ENCODE measurements around the gene NFE2L2. TPM values are rescaled to one million over a fixed set of nuclear protein-coding genes. Genes with fewer than 3 reads are reported as not detected.
"Not testable (repeated sequence)": the region's sequence is repeated elsewhere in the genome, so short reads cannot be mapped to it uniquely, and the experiment has no call there.

NFE2L2 gene
- total RNA-seq, 2 experiments from 2014 or later = 26.2 to 58.6 TPM

GRCh38 chr2:177221970-177222369 lies 42.6 kb downstream of the NFE2L2 start:
- Histone ChIP-seq H3K79me2 (ENCODE audit: insufficient read depth, low read depth, low read length) (peaks cover 35% of the 10 kb centered on the region), H3K27ac (ENCODE audit: low read depth, low read length, poor library complexity, severe bottlenecking) (no peak overlapping the region), H4K20me1 (ENCODE audit: insufficient read depth, low read length) (peaks cover 32% of the 10 kb centered on the region), H3K9me3 (ENCODE audit: low read length) (no peaks in the 10 kb centered on the region), H3K4me3 (ENCODE audit: low read depth, low read length, poor library complexity, severe bottlenecking) (no peak overlapping the region), H3K4me1 (ENCODE audit: insufficient read depth, low read length, poor library complexity, severe bottlenecking) (peaks cover 7% of the 10 kb centered on the region), H3K36me3 (ENCODE audit: insufficient read depth, low read length) (peaks cover 79% of the 10 kb centered on the region), H2AFZ (ENCODE audit: low read length) (no peak overlapping the region), H3K4me2 (ENCODE audit: low read length) (no peak overlapping the region), H3K9me2 (ENCODE audit: insufficient read depth, low read length) (no peaks in the 10 kb centered on the region)
- intact Hi-C loops (cut with micrococcal nuclease; ENCODE audit: unreplicated experiment) = no loop called here
- TF ChIP-seq CTCF (conservative IDR thresholded peaks at IDR 0.05; ENCODE audit: low read length) = no peak
- no peak for DNase-seq (ENCODE audit: low spot score)
- CTCF ChIA-PET (ENCODE audit: unreplicated experiment) = no interaction called here
- POLR2A ChIA-PET = interaction anchor here (0.8 to 1.3 kb wide), 2 partner anchors 10 to 18 kb away, joined by 3 read pairs; no protein-coding TSS in a partner anchor
- no TSS peak for BruUV-seq (replicated peaks)

GRCh38 chr2:177221534-177221933 lies 43.0 kb downstream of the NFE2L2 start:
- intact Hi-C loops (cut with micrococcal nuclease; ENCODE audit: unreplicated experiment) = no loop called here
- no peak for TF ChIP-seq EZH2phosphoT487 (IDR thresholded peaks at IDR 0.05; ENCODE audit: borderline replicate concordance, low read depth, low read length)
- no peak for TF ChIP-seq CTCF (conservative IDR thresholded peaks at IDR 0.05; ENCODE audit: low read length)
- Histone ChIP-seq H3K9me3 (ENCODE audit: low read length) (no peaks in the 10 kb centered on the region), H3K4me1 (ENCODE audit: insufficient read depth, low read length, poor library complexity, severe bottlenecking) (peaks cover 10% of the 10 kb centered on the region), H3K4me2 (ENCODE audit: low read length) (no peak overlapping the region), H2AFZ (ENCODE audit: low read length) (no peak overlapping the region), H3K9me2 (ENCODE audit: insufficient read depth, low read length) (no peaks in the 10 kb centered on the region), H3K79me2 (ENCODE audit: insufficient read depth, low read depth, low read length) (peaks cover 39% of the 10 kb centered on the region), H3K4me3 (ENCODE audit: low read depth, low read length, poor library complexity, severe bottlenecking) (no peak overlapping the region), H3K36me3 (ENCODE audit: insufficient read depth, low read length) (peaks cover 84% of the 10 kb centered on the region), H4K20me1 (ENCODE audit: insufficient read depth, low read length) (peaks cover 36% of the 10 kb centered on the region), H3K27ac (ENCODE audit: low read depth, low read length, poor library complexity, severe bottlenecking) (no peak overlapping the region)
- DNase-seq (ENCODE audit: low spot score) = no peak
- CTCF ChIA-PET (ENCODE audit: unreplicated experiment) = no interaction called here
- POLR2A ChIA-PET = interaction anchor here (1.3 kb wide), 1 partner anchor 10 kb away, joined by 3 read pairs; no protein-coding TSS in a partner anchor
- no TSS peak for BruUV-seq (replicated peaks)

- Histone ChIP-seq H3K79me2 (ENCODE audit: insufficient read depth, low read depth, low read length) (peaks cover 57% of the 10 kb centered on the region), H3K4me1 (ENCODE audit: insufficient read depth, low read length, poor library complexity, severe bottlenecking) (peaks cover 25% of the 10 kb centered on the region), H4K20me1 (ENCODE audit: insufficient read depth, low read length) (peaks cover 45% of the 10 kb centered on the region), H3K36me3 (ENCODE audit: insufficient read depth, low read length) (peaks cover 95% of the 10 kb centered on the region)
- H2AFZ ChIP-seq (ENCODE audit: low read length); CTCF ChIA-PET (ENCODE audit: unreplicated experiment); H3K27ac ChIP-seq (ENCODE audit: low read depth, low read length, poor library complexity, severe bottlenecking); intact Hi-C loops (cut with micrococcal nuclease; ENCODE audit: unreplicated experiment); H3K4me2 ChIP-seq (ENCODE audit: low read length); BruUV-seq (replicated peaks); POLR2A ChIA-PET; H3K9me2 ChIP-seq (ENCODE audit: insufficient read depth, low read length); H3K4me3 ChIP-seq (ENCODE audit: low read depth, low read length, poor library complexity, severe bottlenecking); H3K9me3 ChIP-seq (ENCODE audit: low read length); DNase-seq (ENCODE audit: low spot score): not testable (repeated sequence)
These were observed 44.7 kb downstream of the NFE2L2 start for GRCh38 chr2:177219787-177220186.
